Endothelial cell of umbilical vein (primary cell): ENCODE data around the gene OSBPL9. TPM values are rescaled to one million over a fixed set of nuclear protein-coding genes. Genes with fewer than 3 reads are reported as not detected.

ENCODE experiments used
- BruUV-seq: library from RNA; stranded (reverse); fragments of 400-500 nt; replicated peaks from 2 replicates; lab custom pipeline; 2021; lab: Mats Ljungman, UMichigan
- CTCF ChIA-PET: fragments of 300-600, 350-600 bp; sonication (Branson Sonifier 250); formaldehyde crosslinking; loops from one replicate; lab custom pipeline; 2021; ENCODE audit warnings: antibody characterized with exemption, inconsistent platforms; lab: Charles Lee
- POLR2A ChIA-PET: fragments of 300-600, 350-600 bp; sonication (Branson Sonifier 250); formaldehyde crosslinking; loops from one replicate; lab custom pipeline; 2021; ENCODE audit warnings: antibody characterized with exemption, inconsistent platforms; lab: Charles Lee
- DNase-seq: peaks from one replicate; pipeline ENCODE4 v3.0.0-alpha.2; 2011; ENCODE audit warnings: low read depth, low spot score
- FAIRE-seq: peaks from 2 replicates; lab custom pipeline; 2011; peaks lifted over from hg19 to GRCh38; lab: Jason Lieb, UNC
- H2AFZ ChIP-seq: 2 replicates; pipeline ENCODE4 v1.6.0; 2012; ENCODE audit warnings: low read depth, low read length, control low read depth, inconsistent platforms
- H3K27ac ChIP-seq: 2 replicates; pipeline ENCODE4 v1.5.1; 2011; ENCODE audit warnings: low read depth, mild to moderate bottlenecking, control low read depth, low read length, moderate library complexity; ENCODE audit not compliant: insufficient read depth
- H3K27me3 ChIP-seq, 2 experiments: 2 replicates each; pipeline versions ENCODE4 v1.6.0 to v1.6.1; 2011; ENCODE audit warnings: low read length in 2 of 2, mixed read lengths in 1 of 2; ENCODE audit not compliant: control insufficient read depth in 2 of 2, insufficient read depth in 2 of 2
- H3K36me3 ChIP-seq, 2 experiments: 2 replicates in 1 of 2; 3 replicates in 1 of 2; pipeline ENCODE4 v1.5.1; 2011; ENCODE audit warnings: low read length in 2 of 2, mild to moderate bottlenecking in 1 of 2, moderate library complexity in 1 of 2; ENCODE audit not compliant: control insufficient read depth in 2 of 2, insufficient read depth in 2 of 2; ENCODE audit errors: extremely low read depth in 1 of 2
- H3K4me1 ChIP-seq: 3 replicates; pipeline ENCODE4 v1.5.1; 2011; ENCODE audit warnings: mild to moderate bottlenecking, low read length; ENCODE audit not compliant: control insufficient read depth, insufficient read depth; ENCODE audit errors: extremely low read depth
- H3K4me2 ChIP-seq: 2 replicates; pipeline ENCODE4 v1.6.1; 2011; ENCODE audit warnings: low read length, control low read depth, mixed read lengths; ENCODE audit not compliant: insufficient read depth
- H3K4me3 ChIP-seq, 3 experiments: fragments of 200-600 bp in 1 of 3; sonication (generic), shearing (Covaris generic) in 1 of 3; replicated peaks in 1 of 3; 2 replicates each; pipeline ENCODE4 v1.5.1; 2011 to 2016; ENCODE audit warnings: control low read depth in 3 of 3, low read length in 3 of 3, mild to moderate bottlenecking in 2 of 3, inconsistent platforms in 1 of 3, low read depth in 1 of 3, moderate library complexity in 1 of 3; ENCODE audit not compliant: insufficient read depth in 1 of 3
- H3K79me2 ChIP-seq: 2 replicates; pipeline ENCODE4 v1.6.0; 2012; ENCODE audit warnings: low read length, inconsistent platforms; ENCODE audit not compliant: control insufficient read depth, insufficient read depth
- H3K9ac ChIP-seq: replicated peaks from 2 replicates; pipeline ENCODE3; 2011; ENCODE audit warnings: low read length, control low read depth; ENCODE audit not compliant: insufficient read depth; ENCODE audit errors: extremely low read depth
- H3K9me1 ChIP-seq: replicated peaks from 3 replicates; pipeline ENCODE4 v1.6.0; 2011; ENCODE audit warnings: mild to moderate bottlenecking, low read length; ENCODE audit not compliant: control insufficient read depth, insufficient read depth; ENCODE audit errors: extremely low read depth
- H3K9me3 ChIP-seq: replicated peaks from 2 replicates; pipeline ENCODE4 v1.5.1; 2012; ENCODE audit warnings: low read length, inconsistent platforms; ENCODE audit not compliant: control insufficient read depth, insufficient read depth
- H4K20me1 ChIP-seq: replicated peaks from 2 replicates; pipeline ENCODE3; 2011; ENCODE audit warnings: mild to moderate bottlenecking, low read length; ENCODE audit not compliant: control insufficient read depth, insufficient read depth; ENCODE audit errors: extremely low read depth
- EZH2 ChIP-seq: IDR thresholded peaks from 2 replicates; pipeline ENCODE4 v1.6.1; 2012; ENCODE audit warnings: borderline replicate concordance, low read depth, mild to moderate bottlenecking, moderate library complexity, low read length, inconsistent platforms; ENCODE audit not compliant: severe bottlenecking
- FOS ChIP-seq: IDR thresholded peaks from 2 replicates; pipeline ENCODE4 v1.6.1; 2011; ENCODE audit warnings: mild to moderate bottlenecking, low read length, moderate library complexity, borderline replicate concordance; ENCODE audit not compliant: insufficient read depth
- GATA2 ChIP-seq: IDR thresholded peaks from 2 replicates; pipeline ENCODE4 v1.7.0; 2011; ENCODE audit warnings: low read depth, mild to moderate bottlenecking, moderate library complexity, mixed read lengths, low read length; ENCODE audit not compliant: insufficient read length, insufficient read depth
- JUN ChIP-seq: IDR thresholded peaks from 2 replicates; pipeline ENCODE4 v1.6.1; 2011; ENCODE audit warnings: borderline replicate concordance, low read depth; ENCODE audit not compliant: insufficient read length, insufficient read depth
- MYC ChIP-seq: IDR thresholded peaks from one replicate; pipeline ENCODE4 v1.6.1; 2011; ENCODE audit warnings: mild to moderate bottlenecking, low read depth, low read length
- POLR2A ChIP-seq: IDR thresholded peaks from 2 replicates; pipeline ENCODE4 v1.6.1; 2012; ENCODE audit warnings: low read depth, mild to moderate bottlenecking, control low read depth, low read length
- POLR2AphosphoS5 ChIP-seq: IDR thresholded peaks from 2 replicates; pipeline ENCODE4 v1.6.1; 2012; ENCODE audit warnings: low read depth, mild to moderate bottlenecking, control low read depth, low read length, moderate library complexity; ENCODE audit not compliant: insufficient read depth
- dilution Hi-C: fragments of 300-500 bp; cut with MboI; formaldehyde crosslinking; loops from one replicate; pipeline ENCODE4 v1.15.0; 2019; ENCODE audit warnings: low sequenced_read_pairs; ENCODE audit not compliant: extremely low pct_ligation_motif_present
- intact Hi-C: fragments of 100-400 bp; cut with micrococcal nuclease; formaldehyde crosslinking; loops from one replicate; pipeline ENCODE4 v1.10.0; 2022
- polyA plus RNA-seq, 4 experiments: library from polyadenylated mRNA; depleted of rRNA in 3 of 4; stranded (reverse) in 3 of 4; unstranded in 1 of 4; fragments of >200 nt; gene quantifications; 2 replicates each; pipeline versions ENCODE4 v1.2.1 to v1.2.3, GENCODE V29; 2011 to 2012; ENCODE audit warnings: missing spikeins in 1 of 4
- total RNA-seq: library from RNA; stranded (reverse); gene quantifications from 2 replicates; pipeline ENCODE4 v1.2.3, GENCODE V29; 2021
- TF ChIP-seq, protein P1 (sequence below), 2 donors: IDR thresholded peaks; 1 replicate in 1 of 2; 2 replicates in 1 of 2; pipeline ENCODE4 v1.5.1; 2011; ENCODE audit warnings: low read length in 2 of 2, mild to moderate bottlenecking in 2 of 2, moderate library complexity in 2 of 2, control low read depth in 1 of 2, inconsistent platforms in 1 of 2, low read depth in 1 of 2; ENCODE audit not compliant: insufficient read depth in 1 of 2; ENCODE audit errors: extremely low read depth in 1 of 2
- TF ChIP-seq, protein P2 (sequence below): IDR thresholded peaks from 2 replicates; pipeline ENCODE4 v1.6.1; 2011; ENCODE audit not compliant: insufficient read depth, insufficient read length

Gene OSBPL9
- total and polyA plus RNA-seq, 2 donors (not counting 3 experiments of a cell fraction or from before 2014, with no cell fraction given): 46.2 to 80.3 TPM

GRCh38 chr1:51719146-51719545, 102.3 kb downstream of the OSBPL9 start:
- no peak for FAIRE-seq
- POLR2A ChIA-PET: no interaction called here
- H3K9me1 ChIP-seq: no peaks in the 10 kb centered on the region
- no peaks in the 10 kb centered on the region for H3K79me2 ChIP-seq
- H4K20me1 ChIP-seq: no peaks in the 10 kb centered on the region
- intact Hi-C loops (no loop called here), dilution Hi-C loops (no loop called here)
- no peak overlapping the region for H3K27ac ChIP-seq
- no peaks in the 10 kb centered on the region for H3K36me3 ChIP-seq
- no TSS peak for BruUV-seq
- CTCF ChIA-PET: interaction anchor here (1.0 kb wide), 1 partner anchor 10 kb away, joined by 3 read pairs; no protein-coding TSS in a partner anchor
- no peak overlapping the region for H3K4me3 ChIP-seq
- no peak overlapping the region for H2AFZ ChIP-seq
- no peak for DNase-seq
- no peaks in the 10 kb centered on the region for H3K27me3 ChIP-seq
- H3K4me2 ChIP-seq: no peak overlapping the region
- no peak overlapping the region for H3K9ac ChIP-seq
- no peaks in the 10 kb centered on the region for H3K4me1 ChIP-seq
- no peaks in the 10 kb centered on the region for H3K9me3 ChIP-seq
- TF ChIP-seq, protein P1, sequence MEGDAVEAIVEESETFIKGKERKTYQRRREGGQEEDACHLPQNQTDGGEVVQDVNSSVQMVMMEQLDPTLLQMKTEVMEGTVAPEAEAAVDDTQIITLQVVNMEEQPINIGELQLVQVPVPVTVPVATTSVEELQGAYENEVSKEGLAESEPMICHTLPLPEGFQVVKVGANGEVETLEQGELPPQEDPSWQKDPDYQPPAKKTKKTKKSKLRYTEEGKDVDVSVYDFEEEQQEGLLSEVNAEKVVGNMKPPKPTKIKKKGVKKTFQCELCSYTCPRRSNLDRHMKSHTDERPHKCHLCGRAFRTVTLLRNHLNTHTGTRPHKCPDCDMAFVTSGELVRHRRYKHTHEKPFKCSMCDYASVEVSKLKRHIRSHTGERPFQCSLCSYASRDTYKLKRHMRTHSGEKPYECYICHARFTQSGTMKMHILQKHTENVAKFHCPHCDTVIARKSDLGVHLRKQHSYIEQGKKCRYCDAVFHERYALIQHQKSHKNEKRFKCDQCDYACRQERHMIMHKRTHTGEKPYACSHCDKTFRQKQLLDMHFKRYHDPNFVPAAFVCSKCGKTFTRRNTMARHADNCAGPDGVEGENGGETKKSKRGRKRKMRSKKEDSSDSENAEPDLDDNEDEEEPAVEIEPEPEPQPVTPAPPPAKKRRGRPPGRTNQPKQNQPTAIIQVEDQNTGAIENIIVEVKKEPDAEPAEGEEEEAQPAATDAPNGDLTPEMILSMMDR (IDR thresholded peaks at IDR 0.05; ENCODE audit: extremely low read depth in 1 of 2, insufficient read depth in 1 of 2, low read depth in 1 of 2, low read length in 2 of 2): no peak

DNA sequence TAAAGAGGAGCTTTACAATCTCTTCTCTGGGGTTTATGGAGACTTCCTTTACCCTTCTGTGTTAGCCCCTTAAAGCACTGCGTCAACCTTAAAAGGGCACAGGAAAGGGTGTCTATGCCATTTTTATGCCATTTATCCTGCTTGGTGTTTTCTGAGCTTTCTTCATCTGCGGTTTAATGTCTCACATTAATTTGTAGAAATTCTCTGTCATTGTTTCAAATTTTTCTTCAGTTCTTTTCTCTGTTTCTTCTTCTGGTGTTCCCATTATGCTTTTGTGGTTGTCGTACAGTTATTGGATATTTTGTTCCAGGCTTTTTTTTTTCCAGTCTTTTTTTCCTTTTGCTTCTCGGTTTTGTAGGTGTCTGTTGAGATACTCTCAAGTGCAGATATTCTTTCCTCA, 107.9 kb downstream of the OSBPL9 start:
- H3K4me1 ChIP-seq: peaks cover 8% of the 10 kb centered on the region
- peaks cover under 1% of the 10 kb centered on the region for H3K79me2 ChIP-seq
- no peaks in the 10 kb centered on the region for H4K20me1 ChIP-seq
- no TSS peak for BruUV-seq
- H3K27ac ChIP-seq: no peak overlapping the region
- ChIA-PET POLR2A (no interaction called here), CTCF (interaction anchor here (0.7 to 1.5 kb wide), 3 partner anchors 10 to 156 kb away, joined by 3 read pairs; no protein-coding TSS in a partner anchor)
- H3K27me3 ChIP-seq: no peaks in the 10 kb centered on the region
- H3K4me3 ChIP-seq: no peak overlapping the region
- TF ChIP-seq, protein P1 (IDR thresholded peaks at IDR 0.05; ENCODE audit: extremely low read depth in 1 of 2, insufficient read depth in 1 of 2, low read depth in 1 of 2, low read length in 2 of 2): no peak
- no peak for TF ChIP-seq GATA2
- TF ChIP-seq POLR2A: no peak
- TF ChIP-seq POLR2AphosphoS5: no peak
- no peak for TF ChIP-seq JUN
- TF ChIP-seq EZH2: no peak
- TF ChIP-seq FOS: no peak
- TF ChIP-seq MYC: no peak
- TF ChIP-seq, protein P2, sequence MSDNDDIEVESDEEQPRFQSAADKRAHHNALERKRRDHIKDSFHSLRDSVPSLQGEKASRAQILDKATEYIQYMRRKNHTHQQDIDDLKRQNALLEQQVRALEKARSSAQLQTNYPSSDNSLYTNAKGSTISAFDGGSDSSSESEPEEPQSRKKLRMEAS: no peak
- dilution Hi-C loops: no loop called here
- H3K9me1 ChIP-seq: no peaks in the 10 kb centered on the region
- no peak overlapping the region for H3K4me2 ChIP-seq
- H3K36me3 ChIP-seq: no peaks in the 10 kb centered on the region
- intact Hi-C loops: loop anchor here (5.0 kb wide), 1 partner anchor 97 kb away; no protein-coding TSS in a partner anchor
- H3K9me3 ChIP-seq: no peaks in the 10 kb centered on the region
- H3K9ac ChIP-seq: no peak overlapping the region
- DNase-seq: no peak
- no peak for FAIRE-seq
- H2AFZ ChIP-seq: no peak overlapping the region
